DMS 273 (cell line): ENCODE results near the gene ADCY9.
A peak's percentile ranks its signal among the peaks of the same experiment; 100 is the strongest.
"Not testable (repeated sequence)": the region's sequence is repeated elsewhere in the genome, so short reads cannot be mapped to it uniquely, and the experiment has no call there.

Experiments used
- DNase-seq: peaks from one replicate; lab custom pipeline; 2025; ENCODE audit not compliant: unreplicated experiment; lab: John Stamatoyannopoulos, UW

Gene ADCY9

DNA sequence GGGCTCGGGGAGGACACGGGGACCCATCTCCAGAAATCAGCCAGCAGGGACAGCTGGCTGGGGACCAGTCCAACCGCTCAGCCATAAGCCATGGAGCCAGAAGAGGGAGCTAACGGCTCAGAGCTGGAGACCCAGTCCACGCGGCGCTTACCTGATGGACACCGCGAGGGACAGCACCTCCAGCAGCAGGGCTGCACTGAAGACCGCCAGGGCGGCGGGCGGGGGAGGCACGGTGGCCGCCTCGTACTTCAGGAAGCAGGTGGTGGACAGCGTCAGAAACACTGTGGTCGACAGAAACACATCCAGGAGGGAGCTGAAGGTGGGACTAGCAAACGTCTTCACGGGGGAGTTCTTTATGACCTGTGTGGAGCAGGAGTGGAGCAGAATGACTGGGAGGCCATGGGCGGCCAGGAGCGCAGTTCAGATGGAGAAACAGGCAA is 133.1 kb downstream of the ADCY9 start:
- peak; percentile 68 for DNase-seq

- DNase-seq, result no peak
These were observed 134.0 kb downstream of the ADCY9 start for GRCh38 chr16:3982216-3982615.

GRCh38 chr16:3980253-3981111 is 135.8 kb downstream of the ADCY9 start:
- no peak for DNase-seq

DNA sequence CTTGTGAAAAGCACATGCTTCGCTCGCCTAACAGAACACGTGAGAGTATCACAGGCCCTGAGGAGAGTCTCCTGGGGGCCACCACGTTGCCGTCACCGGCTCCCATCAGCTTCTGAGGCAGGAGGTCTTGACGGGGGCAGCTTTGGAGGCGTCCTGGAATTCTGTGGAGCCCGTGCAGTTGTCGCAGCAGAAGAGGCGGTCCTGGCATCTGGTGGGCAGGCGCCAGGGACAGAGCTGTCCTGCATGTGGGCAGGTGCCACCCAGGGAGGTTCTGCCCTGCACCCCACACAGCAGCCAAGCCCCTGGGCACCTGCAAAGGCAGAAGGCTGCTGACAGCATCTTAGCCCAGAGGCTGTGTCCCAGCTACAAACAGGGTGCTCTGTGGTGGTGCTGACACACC is 136.7 kb downstream of the ADCY9 start:
- no peak for DNase-seq

GRCh38 chr16:3979070-3979469 is 137.2 kb downstream of the ADCY9 start:
- DNase-seq, result no peak

- no peak for DNase-seq
These were observed 138.9 kb downstream of the ADCY9 start for GRCh38 chr16:3977376-3977775.

- DNase-seq, result no peak
These were observed 141.5 kb downstream of the ADCY9 start for GRCh38 chr16:3974751-3975150.

GRCh38 chr16:3971706-3972105 is 144.5 kb downstream of the ADCY9 start:
- no peak for DNase-seq

DNA sequence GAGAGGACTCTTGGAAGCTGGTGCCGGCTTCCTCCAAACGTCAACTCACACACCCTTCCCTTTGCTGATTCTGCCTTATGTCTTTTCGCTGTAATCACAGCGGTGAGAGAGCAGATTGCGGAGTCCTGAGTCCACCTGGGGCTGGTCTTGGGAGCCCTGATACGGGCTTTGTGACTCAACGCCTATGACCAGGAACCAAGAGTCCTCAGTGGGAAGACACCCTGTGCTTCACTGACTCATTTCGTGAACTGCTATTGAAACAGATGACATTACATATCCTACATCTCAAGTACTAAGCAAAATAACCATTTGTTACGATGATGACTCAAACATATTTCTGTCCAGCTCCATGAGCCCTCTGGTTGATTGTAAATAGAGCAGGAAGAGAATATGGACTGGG is 145.0 kb downstream of the ADCY9 start:
- DNase-seq, result no peak

- DNase-seq, result no peak
These were observed 147.7 kb downstream of the ADCY9 start for GRCh38 chr16:3968551-3968950.

DNA sequence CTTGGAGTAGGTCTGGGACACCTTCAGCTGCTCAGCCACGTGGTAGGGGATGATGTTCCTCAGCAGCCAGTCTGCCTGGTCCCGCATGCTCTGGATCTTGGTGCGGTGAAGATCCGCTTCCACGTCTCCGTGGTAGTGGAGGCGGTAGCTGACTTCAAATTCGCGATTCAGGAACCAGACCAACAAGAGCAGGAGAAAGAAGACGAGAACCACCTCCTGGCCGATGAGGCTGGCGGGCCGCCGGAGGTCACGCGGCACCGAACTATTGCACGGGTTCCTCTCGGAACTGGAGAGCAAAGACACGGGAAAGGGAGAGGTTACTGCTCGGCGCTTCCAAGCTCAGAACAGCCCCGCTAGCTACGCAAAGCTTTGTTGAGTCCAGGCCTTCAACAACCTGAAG is 149.6 kb downstream of the ADCY9 start:
- DNase-seq, result no peak

GRCh38 chr16:3965781-3966582 is 150.3 kb downstream of the ADCY9 start:
- DNase-seq, result no peak

DNA sequence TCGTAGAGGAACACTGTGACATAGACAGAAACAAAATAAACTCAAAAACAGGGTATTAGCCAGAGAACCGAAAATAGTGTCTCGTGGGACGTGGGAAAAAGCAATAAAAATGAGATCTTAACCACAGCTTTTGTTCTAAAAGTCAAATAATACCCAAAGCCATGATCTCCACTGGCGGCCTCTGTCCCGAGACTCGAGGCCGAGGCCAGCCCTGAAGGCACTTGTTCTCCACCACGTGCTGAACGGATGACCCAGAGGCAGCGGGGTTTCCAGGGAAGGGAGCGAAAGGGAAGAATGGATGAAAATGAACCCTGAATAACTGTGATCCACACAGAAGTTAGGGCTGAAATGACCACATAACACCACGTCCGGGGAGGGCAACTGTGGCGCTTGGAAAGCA is 150.9 kb downstream of the ADCY9 start:
- DNase-seq, result no peak

DNA sequence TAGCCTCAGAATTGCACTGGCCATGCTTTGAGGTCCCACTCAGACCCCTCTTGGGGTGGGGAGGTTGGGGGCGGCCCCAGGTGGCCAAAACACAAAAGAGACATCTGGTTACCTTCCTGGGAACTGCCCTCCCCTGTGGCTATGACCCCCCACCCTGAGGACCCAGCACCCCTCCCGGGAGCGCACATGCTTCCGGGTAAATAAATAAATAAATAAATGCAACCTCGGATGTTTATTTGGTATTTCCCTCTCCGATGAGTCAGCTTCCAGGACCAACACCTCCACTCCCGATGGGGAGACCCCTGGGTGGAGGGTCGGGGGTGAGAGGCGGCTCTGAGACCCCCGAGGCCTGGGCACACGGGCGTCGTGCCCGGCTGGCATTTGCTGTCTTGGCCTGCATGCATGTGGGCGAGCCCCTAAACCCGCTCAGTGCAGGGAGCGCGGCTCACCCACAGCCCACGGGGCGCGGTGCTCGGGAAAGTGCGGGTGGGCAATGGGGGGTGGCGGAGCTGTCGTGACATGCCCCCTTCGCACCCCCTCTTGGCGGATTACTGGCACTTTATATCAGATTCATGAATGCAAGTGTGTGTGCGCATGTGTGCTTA is 151.5 kb downstream of the ADCY9 start:
- DNase-seq, result no peak

DNA sequence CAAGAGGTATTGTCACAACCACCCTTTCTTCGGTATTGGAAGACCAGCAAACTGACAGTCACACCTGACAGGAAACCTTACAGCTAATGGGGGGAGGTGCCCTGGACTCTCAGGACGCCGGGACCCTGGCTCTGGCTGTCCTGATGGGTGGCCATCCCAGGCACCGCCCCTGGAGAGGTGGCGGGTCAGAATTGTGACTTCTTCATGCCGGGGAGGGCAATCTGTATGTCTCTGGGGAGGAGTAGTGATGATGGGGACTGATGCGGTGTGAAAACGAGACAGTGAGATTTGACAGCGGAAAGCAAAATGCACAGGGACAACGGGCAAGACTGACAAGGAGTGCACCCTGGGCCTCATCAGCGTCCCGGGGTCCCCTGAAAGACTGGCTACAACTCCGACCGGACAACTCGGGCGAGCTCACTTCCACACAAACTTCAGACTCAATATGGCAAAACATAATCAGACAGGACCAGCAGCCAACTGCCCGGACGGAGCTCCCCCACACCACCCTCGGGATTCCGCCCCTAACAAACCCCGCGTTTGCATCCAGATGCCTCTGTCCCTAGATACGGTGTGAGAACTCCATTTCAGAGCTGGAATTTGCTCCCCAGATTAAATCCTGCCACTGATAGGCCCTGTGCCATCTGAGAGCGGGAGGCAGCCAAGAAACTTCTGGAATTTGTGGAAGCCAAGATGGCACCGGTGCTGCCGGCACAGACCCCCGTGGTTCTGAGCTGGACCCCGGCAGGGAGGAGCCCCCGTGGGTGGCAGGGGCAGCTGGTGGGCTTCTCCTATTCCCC is 152.2 kb downstream of the ADCY9 start:
- DNase-seq, result no peak

GRCh38 chr16:3963203-3963602 is 153.0 kb downstream of the ADCY9 start:
- DNase-seq, result no peak

DNA sequence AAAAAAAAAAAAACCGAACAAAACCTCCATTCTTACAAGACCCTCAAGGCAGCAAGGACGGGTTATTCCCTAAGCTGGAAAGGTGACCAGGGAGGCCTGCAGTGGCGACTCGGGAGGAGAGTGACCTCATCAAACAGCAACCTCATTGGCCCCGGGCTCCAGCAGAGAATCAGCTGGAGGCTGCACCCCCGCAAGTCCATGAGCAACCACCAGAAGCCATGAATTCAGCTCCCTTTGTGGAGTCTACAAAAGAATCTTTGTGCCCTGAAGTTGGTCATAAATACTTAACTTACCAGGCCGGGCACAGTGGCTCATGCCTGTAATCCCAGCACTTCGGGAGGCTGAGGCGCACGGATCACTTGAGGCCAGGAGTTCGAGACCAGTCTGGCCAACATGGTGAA is 154.8 kb downstream of the ADCY9 start:
- DNase-seq, result no peak

DNA sequence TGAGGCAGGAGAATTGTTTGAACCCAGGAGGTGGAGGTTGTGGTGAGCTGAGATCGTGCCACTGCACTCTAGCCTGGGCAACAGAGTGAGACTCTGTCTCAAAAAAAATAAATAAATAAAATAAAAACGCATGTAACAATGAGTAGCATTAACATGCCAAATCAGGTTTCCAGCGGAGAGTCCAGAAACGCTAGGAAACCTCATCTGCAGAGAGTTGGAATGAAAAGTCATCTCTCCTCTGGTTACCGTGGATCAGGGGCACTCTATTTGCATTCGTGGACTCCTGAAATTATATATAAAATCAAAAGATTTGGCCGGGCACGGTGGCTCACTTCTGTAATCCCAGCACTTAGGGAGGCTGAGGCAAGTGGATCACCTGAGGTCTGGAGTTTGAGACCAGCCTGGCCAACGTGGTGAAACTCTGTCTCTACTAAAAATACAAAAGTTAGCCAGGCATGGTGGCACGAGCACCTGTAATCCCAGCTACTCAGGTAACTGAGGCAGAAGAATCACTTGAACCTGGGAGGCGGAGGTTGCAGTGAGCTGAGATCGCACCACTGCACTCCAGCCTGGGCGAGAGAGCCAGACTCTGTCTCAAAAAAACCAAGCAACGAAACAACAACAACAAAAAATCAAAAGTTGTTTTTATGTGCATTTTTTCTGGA is 156.2 kb downstream of the ADCY9 start:
- not testable (repeated sequence) for DNase-seq

GRCh38 chr16:3959148-3959547 is 157.1 kb downstream of the ADCY9 start:
- no peak for DNase-seq

DNA sequence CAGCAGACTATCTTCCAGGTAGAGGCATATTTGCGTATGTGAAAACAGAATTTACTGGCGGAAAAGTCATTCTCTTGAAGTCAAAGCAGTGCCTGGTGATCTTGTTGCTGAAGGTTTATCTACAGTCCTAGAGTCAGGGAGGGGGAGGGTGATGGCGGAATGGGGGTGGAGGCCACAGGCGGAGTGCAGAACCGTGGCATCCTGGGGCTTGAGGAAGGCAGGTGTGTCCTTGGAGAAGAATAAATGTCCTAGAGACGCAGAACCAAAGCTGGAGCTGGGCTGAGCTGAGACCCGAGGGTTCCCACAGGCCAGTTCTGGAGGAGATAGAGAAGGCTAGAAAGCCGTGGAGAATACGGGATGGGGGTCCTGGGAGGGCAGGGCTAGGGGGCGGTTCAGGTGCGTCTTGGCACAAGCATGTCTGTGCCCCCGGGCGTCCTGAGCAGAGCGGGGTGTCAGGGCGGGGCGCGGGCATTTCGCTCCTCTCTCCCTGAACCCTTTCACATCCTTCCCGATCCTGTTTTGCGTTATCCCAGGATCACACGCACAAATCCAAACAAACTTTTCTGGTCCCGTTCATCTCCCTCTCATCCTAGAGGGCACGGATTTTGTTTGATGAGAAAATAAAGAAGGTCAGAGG is 158.8 kb downstream of the ADCY9 start:
- no peak for DNase-seq
